ENCODE data around the gene SIRT3.
"Not testable (repeated sequence)": the region's sequence is repeated elsewhere in the genome, so short reads cannot be mapped to it uniquely, and the experiment has no call there.

DNA sequence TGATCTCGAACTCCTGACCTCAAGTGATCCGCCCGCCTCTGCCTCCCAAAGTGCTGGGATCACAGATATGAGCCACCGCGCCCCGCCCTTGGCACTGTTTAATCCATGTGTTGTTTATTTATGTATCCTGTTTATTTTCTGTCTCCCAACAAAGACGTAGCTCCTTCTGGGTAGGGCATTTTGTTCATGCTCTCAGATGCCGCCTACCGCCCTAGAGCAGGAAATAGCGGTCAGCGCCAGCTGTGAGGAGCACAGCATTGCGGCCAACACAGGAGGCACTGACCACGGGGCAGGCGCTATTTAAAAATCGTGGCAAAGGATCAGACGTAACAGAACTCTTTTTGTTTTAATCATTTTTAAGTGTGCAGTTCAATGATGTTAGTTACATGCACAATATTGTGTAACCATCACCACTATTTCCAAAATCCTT, 32.6 kb upstream of the SIRT3 start:
- TF ChIP-seq, protein P1, sequence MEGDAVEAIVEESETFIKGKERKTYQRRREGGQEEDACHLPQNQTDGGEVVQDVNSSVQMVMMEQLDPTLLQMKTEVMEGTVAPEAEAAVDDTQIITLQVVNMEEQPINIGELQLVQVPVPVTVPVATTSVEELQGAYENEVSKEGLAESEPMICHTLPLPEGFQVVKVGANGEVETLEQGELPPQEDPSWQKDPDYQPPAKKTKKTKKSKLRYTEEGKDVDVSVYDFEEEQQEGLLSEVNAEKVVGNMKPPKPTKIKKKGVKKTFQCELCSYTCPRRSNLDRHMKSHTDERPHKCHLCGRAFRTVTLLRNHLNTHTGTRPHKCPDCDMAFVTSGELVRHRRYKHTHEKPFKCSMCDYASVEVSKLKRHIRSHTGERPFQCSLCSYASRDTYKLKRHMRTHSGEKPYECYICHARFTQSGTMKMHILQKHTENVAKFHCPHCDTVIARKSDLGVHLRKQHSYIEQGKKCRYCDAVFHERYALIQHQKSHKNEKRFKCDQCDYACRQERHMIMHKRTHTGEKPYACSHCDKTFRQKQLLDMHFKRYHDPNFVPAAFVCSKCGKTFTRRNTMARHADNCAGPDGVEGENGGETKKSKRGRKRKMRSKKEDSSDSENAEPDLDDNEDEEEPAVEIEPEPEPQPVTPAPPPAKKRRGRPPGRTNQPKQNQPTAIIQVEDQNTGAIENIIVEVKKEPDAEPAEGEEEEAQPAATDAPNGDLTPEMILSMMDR (IDR thresholded peaks at IDR 0.05), result peak in 3 of 12 donors; percentile 10 to 17 (median 14)
- not testable (repeated sequence) for TF ChIP-seq POLR2A (IDR thresholded peaks at IDR 0.05)

Data from heart left ventricle (tissue), 13 donors.